SK-N-MC (cell line): Measurements from ENCODE around the gene NEGR1.

ENCODE experiments used
- EZH2 ChIP-seq: fragments of 200-600 bp; sonication (generic); IDR thresholded peaks from one replicate; pipeline ENCODE4 v1.6.1; 2017; ENCODE audit warnings: antibody characterized with exemption
- FOXP2 ChIP-seq: optimal IDR thresholded peaks from 2 replicates; pipeline ENCODE3; 2011; ENCODE audit warnings: mild to moderate bottlenecking, moderate library complexity; ENCODE audit not compliant: insufficient read depth; ENCODE audit errors: extremely low read length, control extremely low read depth
- POLR2AphosphoS5 ChIP-seq: IDR thresholded peaks from 2 replicates; pipeline ENCODE4 v1.6.1; 2012; ENCODE audit warnings: mild to moderate bottlenecking, low read depth, low read length, borderline replicate concordance

DNA sequence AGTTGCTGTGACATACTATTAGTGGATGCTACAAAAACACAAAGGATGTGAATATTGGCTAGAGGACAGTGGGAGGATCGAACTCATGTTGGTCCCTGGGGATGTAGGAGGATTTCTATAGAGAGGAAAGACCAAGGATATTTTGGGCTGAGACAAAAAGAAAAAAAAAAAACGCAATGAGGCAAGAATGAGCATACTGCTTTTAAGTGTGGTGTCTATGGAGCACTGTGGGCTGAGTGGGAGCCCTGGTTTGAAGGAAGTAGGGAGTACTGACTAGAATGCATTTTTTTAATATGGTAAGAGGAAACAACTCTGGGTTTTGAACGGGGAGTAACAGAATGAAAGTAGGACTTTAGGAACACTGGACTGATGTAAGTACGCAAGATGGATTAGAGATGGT lies 450.7 kb downstream of the NEGR1 start:
- TF ChIP-seq POLR2AphosphoS5 (no peak), EZH2 (no peak), FOXP2 (no peak)
